ENCODE results near the gene SMIM8.

DNA sequence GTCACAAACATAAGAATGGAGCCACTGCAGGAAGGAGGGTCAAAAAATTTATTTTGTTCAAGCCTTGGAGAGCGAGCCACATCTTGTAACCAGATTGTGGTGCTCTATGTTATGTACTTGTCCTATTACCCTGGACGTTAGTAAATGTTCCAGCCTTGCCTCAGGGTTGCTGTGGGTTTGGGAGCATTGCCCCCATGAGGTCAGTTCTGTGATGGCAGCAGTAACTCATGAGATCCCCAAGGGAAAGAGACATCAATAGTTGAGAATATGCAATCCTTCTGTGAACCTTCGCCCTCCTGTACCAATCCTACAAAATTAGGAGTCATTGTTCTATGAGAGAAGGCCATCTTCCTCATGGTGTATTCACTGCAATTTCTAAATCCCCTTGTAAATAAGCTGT is 68.9 kb downstream of the SMIM8 start:
- TF ChIP-seq POLR2A (IDR thresholded peaks at IDR 0.05; ENCODE audit: low read length) (no peak), GATA1 (IDR thresholded peaks at IDR 0.05; ENCODE audit: low read depth, low read length) (no peak)

Data from erythroblast (primary cell).